Astrocyte (in vitro differentiated cells and primary cell): ENCODE measurements around the gene MYT1.
"Not testable (repeated sequence)": the region's sequence is repeated elsewhere in the genome, so short reads cannot be mapped to it uniquely, and the experiment has no call there.

Source experiments
- EZH2 ChIP-seq: IDR thresholded peaks from 2 replicates; pipeline ENCODE4 v1.6.1; 2012; ENCODE audit warnings: mild to moderate bottlenecking, low read length, inconsistent platforms; ENCODE audit not compliant: insufficient read depth
- TF ChIP-seq, protein P1 (sequence below): IDR thresholded peaks from 2 replicates; pipeline ENCODE4 v1.5.1; 2011; ENCODE audit warnings: low read depth, mild to moderate bottlenecking, inconsistent platforms, low read length, moderate library complexity; ENCODE audit not compliant: insufficient read depth

DNA sequence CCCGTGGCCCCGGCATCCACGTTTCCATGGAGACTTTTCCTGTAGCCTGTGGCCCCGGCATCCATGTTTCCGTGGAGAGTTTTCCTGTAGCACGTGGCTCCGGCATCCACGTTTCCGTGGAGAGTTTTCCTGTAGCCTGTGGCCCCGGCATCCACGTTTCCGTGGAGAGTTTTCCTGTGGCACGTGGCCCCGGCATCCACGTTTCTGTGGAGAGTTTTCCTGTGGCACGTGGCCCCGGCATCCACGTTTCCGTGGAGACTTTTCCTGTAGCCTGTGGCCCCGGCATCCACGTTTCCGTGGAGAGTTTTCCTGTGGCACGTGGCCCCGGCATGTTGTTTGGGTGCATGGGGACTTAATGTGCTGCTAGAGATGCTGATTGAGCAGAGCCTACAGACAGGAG, 23.0 kb downstream of the MYT1 start:
- TF ChIP-seq, protein P1, sequence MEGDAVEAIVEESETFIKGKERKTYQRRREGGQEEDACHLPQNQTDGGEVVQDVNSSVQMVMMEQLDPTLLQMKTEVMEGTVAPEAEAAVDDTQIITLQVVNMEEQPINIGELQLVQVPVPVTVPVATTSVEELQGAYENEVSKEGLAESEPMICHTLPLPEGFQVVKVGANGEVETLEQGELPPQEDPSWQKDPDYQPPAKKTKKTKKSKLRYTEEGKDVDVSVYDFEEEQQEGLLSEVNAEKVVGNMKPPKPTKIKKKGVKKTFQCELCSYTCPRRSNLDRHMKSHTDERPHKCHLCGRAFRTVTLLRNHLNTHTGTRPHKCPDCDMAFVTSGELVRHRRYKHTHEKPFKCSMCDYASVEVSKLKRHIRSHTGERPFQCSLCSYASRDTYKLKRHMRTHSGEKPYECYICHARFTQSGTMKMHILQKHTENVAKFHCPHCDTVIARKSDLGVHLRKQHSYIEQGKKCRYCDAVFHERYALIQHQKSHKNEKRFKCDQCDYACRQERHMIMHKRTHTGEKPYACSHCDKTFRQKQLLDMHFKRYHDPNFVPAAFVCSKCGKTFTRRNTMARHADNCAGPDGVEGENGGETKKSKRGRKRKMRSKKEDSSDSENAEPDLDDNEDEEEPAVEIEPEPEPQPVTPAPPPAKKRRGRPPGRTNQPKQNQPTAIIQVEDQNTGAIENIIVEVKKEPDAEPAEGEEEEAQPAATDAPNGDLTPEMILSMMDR: not testable (repeated sequence)
- TF ChIP-seq EZH2: not testable (repeated sequence)
